T follicular helper cell (primary cell): ENCODE results near the gene ACTG2.
"Not testable (repeated sequence)": the region's sequence is repeated elsewhere in the genome, so short reads cannot be mapped to it uniquely, and the experiment has no call there.

Source experiments
- DNase-seq: peaks from one replicate; pipeline ENCODE4 v3.0.0-alpha.2; 2020; ENCODE audit warnings: low read depth
- total RNA-seq, 2 experiments: gene quantifications; one replicate each; lab custom pipeline; 2026; lab: John Stamatoyannopoulos, UW

ACTG2 gene
- 0 reads per million in 2 experiments for total RNA-seq

GRCh38 chr2:73892631-73893329 lies at the start of gene ACTG2:
Gene ACTG2 (plus strand): TSS chr2:73893008. CDS start chr2:73901312, 8,304 bp downstream.
- DNase-seq = no peak

DNA sequence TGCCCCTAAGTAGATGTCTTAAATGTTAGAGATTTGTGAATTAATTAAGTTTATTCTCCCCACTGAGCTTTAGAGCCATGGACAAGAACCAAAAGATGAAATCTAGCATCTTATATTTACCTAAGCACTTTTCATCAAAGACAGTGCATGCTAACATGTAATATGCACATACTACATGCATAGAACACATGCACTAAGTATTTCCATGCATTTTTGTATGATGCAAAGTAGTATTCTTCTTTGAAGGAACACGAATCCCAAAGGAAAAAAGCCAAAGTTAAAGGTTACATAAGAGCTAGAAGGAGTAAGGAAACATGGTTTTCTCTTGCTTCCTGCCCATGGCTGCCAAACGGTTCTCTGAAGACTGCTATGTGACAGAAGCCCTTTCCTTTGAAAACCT lies 48.7 kb upstream of the ACTG2 start:
- DNase-seq = no peak

DNA sequence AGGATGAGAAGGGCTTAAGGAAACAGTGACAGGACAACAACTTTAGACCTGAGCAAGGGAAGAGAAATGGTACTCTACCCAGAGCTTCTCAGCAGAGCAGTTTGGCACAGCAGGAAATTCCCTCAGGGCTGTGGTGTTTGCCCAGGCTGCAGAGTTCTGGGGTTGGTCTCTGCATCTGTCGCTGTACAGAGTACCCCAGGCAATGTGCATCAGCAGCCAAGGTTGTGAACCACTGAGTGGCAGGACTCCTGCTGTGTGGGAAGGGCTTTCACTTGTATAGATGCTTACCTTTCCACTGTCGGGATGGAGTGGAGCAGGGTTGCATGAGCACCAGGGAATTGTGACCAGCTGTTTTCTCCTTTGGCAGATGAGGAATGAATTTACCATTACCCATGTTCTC lies 42.8 kb upstream of the ACTG2 start:
- no peak for DNase-seq

DNA sequence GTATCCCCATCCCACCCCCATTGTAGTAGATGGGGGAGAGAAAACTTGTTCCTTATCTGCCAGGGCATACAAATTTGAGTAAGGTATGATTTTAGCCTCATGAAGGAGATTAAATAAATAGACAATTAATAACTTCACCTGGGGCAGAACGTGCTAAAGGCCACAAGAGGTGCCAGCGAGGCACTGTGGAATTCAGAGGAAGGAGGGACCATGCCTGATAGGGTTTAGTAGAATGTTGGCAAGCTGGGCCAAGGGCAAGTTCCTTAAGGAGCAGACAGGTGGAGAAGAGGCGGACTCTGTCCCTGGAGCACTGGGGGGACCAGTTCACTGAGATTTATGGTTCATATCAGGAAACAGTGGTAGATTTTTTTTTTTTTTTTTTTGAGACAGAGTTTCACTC lies 41.5 kb upstream of the ACTG2 start:
- DNase-seq = no peak

GRCh38 chr2:73852020-73852419 lies 40.8 kb upstream of the ACTG2 start:
- DNase-seq = no peak

- DNase-seq = no peak
These were observed 37.3 kb upstream of the ACTG2 start for GRCh38 chr2:73855526-73855925.

- no peak for DNase-seq
These were observed 36.6 kb upstream of the ACTG2 start for GRCh38 chr2:73856214-73856613.

- no peak for DNase-seq
These were observed 32.9 kb upstream of the ACTG2 start for GRCh38 chr2:73859721-73860586.

GRCh38 chr2:73862987-73863386 lies 29.8 kb upstream of the ACTG2 start:
- DNase-seq = no peak

GRCh38 chr2:73868204-73868978 lies 24.4 kb upstream of the ACTG2 start:
- DNase-seq = no peak

DNA sequence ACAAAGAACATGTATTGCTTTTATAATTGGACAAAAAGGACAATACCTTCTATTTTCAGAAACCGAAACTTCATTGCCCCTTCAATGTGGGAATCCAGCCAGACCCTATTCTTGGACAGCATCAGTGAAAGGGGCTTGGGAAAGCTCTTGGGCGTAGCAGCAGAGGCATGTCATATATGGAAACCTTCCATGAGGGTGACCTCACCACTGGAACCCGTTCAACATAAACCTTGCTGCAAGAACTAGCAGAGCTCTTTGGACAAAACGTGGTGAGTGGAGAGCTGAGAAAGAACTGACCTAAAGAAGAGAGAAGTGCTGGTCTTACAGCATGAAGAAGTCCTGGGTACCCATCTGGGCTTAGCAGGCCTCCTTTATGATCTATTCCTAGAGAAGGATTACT lies 22.7 kb upstream of the ACTG2 start:
- DNase-seq = no peak

GRCh38 chr2:73877071-73877802 lies 15.6 kb upstream of the ACTG2 start:
- no peak for DNase-seq

DNA sequence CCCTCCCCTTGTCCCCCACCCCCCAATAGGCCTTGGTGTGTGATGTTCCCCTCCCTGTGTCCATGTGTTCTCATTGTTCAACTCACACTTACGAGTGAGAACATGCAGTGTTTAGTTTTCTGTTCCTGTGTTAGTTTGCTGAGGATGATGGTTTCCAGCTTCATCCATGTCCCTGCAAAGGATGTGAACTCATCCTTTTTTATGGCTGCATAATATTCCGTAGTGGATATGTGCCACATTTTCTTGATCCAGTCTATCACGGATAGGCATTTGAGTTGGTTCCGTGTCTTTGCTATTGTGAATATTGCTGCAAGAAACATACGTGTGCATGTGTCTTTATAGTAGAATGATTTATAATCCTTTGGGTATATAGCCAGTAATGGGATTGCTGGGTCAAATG lies 14.8 kb upstream of the ACTG2 start:
- not testable (repeated sequence) for DNase-seq

DNA sequence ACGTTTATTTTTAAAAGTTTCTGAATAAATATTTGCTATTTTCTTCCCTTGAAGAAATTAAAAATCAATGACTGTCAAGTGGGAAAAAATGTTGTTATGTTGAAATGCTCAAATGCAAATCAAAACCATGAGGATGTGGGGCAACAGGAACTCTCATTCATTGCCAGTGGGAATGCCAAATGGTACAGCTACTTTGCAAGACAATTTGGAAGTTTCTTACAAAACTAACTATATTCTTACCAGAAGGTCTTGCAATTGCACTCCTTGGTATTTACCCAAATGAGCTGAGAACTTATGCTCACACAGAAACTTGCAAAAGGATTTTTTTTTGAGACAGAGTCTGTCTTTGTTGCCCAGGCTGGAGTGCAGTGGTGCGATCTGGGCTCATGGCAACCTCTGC lies 7.4 kb upstream of the ACTG2 start:
- no peak for DNase-seq

DNA sequence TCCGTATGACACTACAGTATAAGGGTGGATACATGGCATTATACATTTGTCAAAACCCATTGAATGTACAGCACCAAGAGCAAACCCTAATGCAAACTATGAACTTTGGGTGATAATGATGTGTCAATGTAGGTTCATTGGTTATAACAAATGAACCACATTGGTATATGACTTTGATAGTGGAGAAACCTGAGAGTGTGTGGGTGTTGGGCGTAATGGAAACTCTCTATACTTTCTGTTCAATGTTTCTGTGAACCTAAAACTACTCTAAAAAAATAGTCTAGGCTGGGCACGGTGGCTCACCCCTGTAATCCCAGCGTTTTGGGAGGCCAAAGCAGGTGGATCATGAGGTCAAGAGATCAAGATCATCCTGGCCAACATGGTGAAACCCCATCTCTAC lies 6.5 kb upstream of the ACTG2 start:
- no peak for DNase-seq

GRCh38 chr2:73887596-73888353 lies 5.0 kb upstream of the ACTG2 start:
- not testable (repeated sequence) for DNase-seq

DNA sequence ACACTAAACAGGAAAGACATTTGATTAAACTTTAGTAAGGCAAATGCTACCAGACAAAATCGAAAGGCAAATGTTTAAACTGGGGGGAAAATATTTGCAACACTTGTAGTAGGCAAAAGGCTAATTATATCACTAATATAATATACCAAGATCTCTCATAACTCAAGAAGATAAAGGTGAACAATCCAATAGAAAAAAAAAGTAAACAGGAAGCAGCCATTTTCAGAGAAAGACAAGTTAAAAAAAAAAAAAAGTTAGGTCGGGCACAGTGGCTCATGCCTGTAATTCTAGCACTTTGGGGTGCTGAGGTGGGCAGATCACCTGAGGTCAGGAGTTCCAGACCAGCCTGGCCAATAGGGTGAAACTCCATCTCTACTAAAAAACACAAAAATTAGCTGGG lies 4.4 kb upstream of the ACTG2 start:
- no peak for DNase-seq

- DNase-seq = no peak
These were observed 3.6 kb upstream of the ACTG2 start for GRCh38 chr2:73889206-73889605.

DNA sequence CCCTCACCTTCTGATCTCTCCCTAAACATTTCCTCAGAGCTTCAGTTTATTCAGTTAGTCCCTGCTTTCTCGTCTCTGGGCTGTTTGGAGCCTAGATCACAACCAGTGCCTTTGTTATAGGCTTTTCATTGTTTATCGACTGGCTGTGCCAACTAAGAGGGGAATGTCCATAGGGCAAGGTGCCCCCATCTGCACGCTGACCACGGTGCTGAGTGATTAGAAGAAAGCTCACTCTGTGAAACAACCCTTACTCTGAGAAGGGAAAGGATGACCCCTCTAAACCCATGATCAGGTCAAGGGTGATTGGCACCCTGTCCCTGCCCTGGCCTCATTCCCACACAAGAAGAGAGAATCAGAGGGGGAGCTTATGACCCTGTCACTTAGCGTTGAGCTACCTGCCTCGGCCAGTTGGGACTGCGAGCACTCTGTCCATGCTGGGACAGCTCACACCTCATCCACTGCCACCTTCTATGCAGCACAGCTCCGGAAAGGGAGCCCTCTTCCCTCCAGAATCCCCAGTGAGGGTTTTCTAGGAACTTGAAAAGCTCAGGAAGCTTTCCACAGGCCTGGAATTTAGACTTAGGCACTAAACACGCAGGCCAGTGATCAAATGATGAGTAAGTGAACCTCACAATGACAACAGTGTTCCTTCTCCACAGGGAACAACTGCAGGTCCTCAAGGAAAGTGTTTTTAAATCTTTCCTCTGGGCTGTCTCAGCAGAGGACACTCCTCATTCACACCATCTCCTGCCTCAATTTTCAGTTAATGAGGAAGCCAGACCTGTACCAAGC lies 2.3 kb upstream of the ACTG2 start:
- no peak for DNase-seq

- no peak for DNase-seq
These were observed 1.4 kb upstream of the ACTG2 start for GRCh38 chr2:73891276-73891901.
